DMS53 treated with DMSO at 0.1 percent for 48 hours (cell line): ENCODE measurements around the gene CEMIP2.
A peak's percentile ranks its signal among the peaks of the same experiment; 100 is the strongest.

ENCODE experiments used
- DNase-seq: peaks from one replicate; lab custom pipeline; 2025; ENCODE audit not compliant: unreplicated experiment; lab: John Stamatoyannopoulos, UW

The CEMIP2 gene

DNA sequence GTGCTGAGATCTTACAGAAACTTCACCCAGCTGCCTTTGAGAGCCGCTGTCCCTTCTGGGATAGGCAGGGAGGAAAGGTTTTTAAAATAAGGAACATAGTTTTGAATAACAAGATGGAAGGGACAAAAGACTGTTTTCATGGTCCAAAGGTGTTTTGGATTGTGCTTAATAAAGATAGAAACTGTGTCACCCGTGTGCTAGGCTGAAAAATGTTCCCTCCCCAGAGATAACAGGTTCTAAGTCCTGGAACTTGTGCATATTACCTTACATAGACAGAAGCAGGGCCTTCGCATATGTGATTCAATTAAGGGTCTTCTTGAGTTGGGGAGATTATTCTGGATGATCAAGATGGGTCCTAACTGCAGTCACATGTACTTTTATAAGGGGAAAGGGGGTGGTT is 1.9 kb upstream of the CEMIP2 start:
- no peak for DNase-seq

DNA sequence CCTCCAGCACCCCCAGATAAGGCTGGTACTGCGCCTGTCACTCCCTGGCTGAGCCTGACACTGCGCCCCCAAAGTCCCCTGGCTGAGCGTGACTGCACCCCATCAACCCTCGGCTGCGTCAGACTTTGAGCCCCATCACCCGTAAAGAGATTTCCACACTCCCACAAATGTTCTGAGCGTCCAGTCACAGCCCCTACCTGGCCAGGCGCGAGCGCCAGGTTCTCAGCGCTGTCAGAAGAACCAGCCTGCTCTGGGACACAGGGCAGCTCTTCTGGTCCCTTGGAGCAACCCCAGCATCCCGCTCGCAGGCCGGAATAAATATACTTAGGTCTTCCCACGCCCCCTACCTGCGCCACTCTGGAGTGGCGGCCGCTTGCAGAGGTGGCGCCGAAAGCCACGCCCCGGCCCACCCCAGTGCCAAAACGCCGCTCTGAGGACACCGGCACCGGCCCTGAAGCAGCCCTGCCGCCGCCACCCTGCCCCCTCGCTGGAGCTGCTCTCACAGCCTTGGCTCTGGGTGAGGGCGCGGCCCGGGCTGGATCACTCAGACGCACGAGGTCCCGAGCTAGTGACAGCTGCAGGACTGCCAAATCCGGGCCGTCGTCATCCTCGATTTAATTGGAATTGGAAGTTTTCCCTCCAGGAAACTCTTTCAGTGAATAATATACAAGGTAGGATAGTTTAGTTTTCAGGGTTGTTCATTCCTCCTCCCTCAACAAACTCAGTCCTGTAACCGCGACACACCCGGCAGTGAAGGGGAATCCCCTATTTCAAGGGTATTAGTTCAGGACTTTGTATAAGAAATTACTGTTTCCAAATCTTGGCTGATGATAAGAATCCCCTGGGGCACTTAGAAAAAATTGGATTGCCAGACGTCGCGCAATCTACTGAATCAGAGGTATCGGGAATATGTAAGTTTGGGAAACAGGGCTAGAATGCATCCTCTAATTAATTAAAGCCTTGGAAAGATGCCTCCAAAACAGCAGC is 1.2 kb upstream of the CEMIP2 start:
- DNase-seq: no peak

DNA sequence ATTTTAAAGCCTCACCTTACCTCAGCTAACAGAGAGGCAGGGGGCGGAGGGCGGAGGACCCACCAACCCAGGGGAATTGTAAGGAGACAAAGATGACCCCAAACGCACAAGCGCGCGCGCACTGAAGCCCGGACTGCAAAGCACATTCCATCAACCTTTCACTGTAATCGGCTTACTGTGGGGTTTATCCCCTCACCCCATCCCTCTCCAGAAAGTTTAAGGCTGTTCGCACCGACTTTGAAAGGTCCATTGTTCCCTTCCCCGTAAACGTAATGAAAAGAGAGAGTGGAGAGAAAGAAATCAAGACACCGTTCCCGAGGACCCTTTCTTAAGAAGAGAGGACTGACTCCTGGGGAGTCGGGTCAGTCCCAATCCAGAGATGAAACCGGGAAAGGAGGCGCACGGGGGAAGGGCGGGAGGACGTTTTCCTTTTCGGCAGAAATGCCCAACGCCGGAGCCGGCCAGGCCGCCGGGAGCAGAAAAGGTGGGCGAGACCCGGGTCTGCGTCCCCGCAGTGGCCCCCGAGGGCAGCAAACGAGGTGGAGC is 464 bp downstream of the CEMIP2 start:
- no peak for DNase-seq

DNA sequence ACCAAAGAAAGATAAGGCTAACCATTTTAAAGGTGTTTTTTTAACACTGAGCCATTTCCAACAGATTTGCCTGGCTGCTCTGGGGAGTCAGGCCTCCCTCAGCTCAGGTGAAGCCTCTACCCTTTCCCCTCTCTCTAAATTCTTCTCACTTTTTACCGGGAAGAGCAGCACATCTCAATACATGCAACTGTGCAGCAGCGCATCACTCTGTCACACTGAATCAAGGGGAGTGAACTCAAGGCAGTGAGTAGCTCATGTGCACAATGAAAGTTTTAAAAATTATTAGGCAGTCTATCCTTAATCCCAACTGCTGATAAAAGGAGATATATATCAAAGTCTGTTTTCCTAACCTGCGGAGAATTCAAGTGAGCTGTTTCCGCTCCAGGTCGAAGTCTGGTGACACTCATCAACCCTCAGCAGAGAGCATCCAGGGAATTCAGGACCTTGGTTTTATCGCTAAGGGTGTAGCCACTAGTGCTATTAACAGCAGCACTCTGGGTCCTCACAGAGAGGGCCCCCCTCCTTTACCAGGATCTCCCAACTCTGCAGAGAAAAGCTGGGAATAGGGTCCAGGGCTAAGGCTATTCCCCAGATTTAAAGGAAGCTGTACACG is 1.0 kb downstream of the CEMIP2 start:
- DNase-seq: no peak

DNA sequence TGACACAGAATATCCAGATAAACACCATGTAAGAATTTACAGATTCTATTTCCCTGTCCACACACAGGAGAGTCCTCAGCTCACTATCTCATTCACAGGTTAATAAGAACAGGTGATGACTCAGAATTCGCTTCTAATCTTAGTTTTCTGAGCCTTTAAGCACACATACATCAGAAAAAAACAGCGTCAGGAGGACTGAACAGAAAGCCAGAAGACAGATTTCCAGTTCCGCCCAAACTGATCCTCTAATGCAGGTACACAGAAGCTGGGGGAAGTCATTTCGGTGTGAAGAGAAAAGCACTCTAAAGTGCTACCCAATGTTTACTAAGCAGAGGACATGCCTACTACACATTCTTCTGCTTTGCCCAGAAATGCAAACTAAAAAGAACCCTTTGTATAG is 1.6 kb downstream of the CEMIP2 start:
- DNase-seq: peak; percentile 36

DNA sequence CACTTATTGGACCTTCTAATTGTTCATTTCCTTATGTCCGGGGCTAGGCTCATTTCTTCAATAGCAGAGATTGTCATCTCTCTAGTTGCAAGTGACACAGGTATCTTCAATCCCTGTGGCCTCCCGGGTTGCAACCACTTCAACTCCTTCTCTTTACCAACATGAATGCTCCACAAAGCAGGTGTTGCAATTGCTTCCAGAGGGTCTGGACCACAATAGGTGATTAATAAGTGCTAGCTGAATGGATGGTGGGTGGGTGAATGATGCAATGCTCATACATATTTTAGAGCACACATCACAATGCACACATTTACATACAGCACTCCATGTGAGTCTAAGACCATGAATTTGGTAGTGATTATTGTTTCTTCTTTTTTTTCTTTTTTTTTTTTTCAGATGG is 2.6 kb downstream of the CEMIP2 start:
- DNase-seq: no peak

DNA sequence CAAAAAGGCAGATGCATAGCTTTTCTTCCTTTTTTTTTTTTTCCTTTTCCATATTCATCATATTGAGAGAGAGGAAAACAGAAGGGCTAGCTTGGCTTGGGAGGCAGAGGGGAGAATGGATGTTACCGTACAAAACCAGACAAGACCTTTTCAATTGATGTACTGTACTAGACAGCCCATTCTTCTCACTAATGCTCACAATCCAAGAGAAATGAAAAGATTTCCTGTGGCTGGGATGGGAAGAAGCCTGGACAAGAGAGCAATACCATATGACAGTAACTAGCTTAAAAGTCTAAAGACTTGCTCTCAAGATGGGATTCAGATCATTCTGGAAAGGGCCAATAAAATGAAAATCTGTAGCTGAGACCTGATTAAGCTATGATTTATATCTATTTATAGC is 3.4 kb downstream of the CEMIP2 start:
- DNase-seq: no peak

DNA sequence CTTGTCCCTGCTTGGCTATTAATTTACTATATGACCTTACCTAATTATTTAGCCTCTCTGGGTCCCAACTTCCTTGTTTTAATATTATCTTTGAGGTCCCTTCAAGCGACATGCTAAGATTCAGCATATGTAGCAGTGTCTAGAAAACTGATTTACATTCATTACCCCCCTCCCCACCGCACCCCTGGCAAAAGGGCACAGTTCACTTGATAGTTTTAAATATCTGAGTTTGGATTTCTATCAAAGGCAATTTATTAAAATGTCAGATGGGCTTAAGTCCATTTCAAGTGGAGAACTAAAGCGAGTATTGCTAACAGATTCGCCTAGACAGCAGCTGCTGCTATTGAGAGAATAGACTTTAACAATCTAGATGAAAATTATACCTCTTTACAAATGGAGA is 3.9 kb downstream of the CEMIP2 start:
- DNase-seq: no peak

DNA sequence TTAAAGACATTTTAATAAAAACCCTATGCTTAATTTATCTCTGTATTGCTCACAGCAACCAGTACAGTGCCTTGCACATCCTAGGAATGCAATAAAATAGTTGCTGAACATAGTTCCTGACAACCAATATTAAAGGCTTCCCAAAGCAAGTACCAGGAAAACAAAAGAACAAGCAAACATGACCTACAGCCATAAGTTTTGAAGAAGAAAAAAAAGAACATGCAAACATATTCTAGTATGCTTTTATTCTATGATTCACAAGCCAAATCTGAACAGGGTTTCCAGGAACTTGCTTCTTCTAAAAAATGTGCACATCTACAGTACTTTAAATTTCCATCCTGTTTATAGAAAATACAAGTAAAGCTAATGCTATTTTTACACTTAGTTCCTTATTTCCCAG is 4.5 kb downstream of the CEMIP2 start:
- no peak for DNase-seq

DNA sequence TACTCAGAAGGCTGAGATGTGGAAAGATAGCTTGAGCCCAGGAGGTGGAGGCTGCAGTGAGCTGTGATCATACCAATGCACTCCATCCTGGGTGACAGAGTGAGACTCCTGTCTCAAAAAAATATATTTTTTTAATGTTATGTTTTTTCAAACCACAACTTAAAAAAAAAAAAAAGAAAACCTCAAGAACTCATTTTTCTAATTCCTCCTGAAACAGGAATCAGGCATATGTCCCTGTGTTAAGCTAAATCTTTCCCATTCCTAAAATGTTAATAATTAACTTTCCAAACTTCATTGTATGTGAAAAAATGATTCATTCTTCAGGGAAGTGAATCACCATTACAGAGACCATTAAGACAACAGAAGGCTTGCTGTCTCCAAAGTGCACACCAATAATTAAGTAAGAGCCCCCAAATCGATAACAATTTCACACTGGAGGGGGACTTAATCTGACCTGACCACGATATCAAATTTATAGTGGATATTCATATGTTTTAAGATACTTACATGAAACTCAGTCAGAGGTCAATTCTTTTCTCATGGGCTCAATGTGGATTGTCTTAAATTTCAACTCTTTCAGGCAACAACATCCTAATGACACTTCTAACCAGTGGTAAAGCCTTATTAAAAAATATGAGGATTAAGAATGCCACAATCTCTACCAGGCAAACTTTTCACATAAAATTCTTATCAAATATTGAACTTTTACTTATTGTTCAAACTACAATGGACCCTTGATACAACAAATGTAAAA is 5.2 kb downstream of the CEMIP2 start:
- DNase-seq: peak; percentile 69

DNA sequence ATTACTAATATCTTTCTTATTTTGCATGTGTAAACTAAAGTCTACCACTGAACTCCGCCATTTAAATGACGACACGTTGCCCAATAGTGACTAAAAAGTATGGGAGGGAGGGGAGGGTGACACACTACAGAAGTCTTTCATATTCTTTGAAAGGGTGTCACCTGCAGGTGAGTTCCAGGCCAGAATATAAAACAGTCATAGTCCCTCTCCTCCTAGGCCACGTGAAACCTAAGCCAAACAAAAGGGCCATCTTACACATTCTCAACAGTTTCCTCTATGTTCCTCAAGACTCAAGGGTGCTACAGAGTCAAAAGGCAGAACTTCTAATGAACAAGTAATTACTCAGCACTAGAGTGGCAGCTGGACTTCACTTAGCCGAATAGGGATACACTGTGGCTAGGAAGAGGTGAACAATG is 6.4 kb downstream of the CEMIP2 start:
- peak; percentile 51 for DNase-seq

DNA sequence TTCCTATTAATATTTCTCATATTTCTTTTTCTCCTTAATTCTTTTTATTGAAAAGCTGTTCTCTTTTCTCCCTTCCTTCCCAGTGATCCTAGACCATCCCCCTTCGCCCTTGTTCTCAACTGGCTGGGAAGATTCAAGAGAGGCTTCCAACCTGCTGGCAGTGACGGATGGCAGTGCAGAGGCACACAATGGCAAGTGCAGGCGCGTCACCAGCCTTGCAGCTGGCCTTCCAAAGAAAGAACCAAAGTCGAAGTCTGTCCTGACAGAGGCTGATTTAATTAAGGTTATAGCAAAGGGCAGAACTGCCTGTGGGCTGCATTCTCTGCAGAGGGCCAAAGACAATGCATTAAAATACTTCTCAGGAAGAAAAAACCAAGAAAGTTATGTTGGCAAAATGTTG is 7.4 kb downstream of the CEMIP2 start:
- DNase-seq: peak; percentile 11

DNA sequence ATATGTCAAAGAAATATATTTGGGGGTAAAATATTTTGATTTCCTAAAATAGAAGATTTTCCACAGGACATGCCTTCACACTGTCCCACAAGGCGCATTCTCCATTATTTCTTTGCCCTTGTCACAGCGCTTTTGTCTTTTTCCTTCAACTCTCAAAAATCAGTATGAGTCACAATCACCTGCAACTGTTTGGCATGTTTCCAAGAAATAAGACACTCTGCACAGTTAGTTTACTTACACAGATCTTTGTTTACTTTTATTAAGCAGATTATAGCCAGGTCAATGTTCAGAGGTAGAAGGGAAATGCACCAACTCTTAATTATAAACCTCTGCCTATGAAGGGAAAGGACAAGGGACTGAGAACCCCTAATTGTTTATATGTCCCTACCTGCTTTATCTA is 9.5 kb downstream of the CEMIP2 start:
- DNase-seq: peak; percentile 79

DNA sequence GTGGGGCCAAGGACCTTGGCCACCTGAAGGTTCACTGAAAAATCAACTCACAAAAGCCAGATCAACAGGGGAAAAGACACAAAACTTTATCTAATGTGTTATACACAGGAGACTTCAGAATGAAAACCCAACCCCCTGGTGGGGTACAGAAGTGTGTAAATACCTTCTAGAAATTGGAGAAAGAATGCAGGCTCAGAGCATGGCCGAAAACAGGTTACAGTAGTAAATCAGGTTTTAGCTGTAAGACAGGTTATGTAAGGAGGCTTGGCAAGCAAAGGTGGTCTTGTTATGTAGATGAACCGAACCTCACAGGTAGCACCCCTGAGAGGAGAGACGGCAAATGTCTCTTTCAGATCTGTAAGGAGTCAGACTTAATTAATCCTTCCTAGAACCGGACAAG is 10.0 kb downstream of the CEMIP2 start:
- peak; percentile 11 for DNase-seq

DNA sequence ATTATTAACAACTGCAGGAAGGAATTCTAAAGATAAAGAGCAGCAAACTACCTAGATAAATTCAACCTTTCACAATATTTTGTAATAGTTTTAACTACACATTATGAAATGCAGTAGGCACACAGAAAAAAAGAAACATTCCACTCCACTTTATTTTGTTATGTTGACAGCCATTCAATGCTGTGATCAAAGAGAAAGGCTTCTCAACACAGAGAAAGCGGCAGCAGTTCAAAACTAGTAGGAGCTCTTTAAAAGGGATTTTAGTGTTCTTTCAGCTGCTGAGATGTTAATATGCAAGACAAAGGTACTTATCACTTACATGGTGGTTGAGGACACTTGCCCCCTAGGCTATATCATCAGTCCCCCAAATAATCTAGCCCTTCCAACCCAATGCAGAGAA is 11.6 kb downstream of the CEMIP2 start:
- no peak for DNase-seq

DNA sequence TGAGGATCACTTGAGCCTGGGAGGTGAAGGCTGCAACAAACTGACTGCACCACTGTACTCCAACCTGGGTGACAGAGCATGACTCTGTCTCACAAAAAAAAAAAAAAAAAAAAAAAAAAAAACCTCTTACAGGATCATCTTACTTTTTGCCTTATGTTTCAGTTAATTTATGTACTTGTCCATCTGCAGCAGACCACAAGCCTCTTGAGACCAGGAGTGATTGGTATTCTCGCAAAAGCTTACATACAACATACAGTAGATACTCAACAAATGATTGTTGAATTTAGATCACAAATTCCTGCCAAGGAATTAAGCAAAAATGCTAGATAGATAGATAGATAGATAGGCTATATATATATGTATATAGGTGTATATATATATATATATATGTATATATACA is 12.4 kb downstream of the CEMIP2 start:
- no peak for DNase-seq

DNA sequence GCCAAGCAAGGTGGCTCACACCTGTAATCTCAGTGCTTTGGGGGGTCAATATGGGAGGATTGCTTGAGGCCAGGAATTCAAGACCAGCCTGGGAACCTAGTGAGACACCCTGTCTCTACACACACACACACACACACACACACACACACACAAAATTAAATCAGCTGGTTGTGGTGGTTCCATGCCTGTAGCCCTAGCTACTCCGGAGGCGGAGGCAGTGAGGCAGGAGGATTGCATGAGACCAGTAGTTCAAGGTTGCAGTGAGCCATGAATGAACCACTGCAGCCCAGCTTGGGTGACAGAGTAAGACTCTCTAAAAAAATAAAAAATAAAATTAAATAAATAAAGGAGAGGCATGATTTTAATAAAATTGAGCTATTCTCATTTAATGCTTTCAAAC is 13.1 kb downstream of the CEMIP2 start:
- DNase-seq: no peak

DNA sequence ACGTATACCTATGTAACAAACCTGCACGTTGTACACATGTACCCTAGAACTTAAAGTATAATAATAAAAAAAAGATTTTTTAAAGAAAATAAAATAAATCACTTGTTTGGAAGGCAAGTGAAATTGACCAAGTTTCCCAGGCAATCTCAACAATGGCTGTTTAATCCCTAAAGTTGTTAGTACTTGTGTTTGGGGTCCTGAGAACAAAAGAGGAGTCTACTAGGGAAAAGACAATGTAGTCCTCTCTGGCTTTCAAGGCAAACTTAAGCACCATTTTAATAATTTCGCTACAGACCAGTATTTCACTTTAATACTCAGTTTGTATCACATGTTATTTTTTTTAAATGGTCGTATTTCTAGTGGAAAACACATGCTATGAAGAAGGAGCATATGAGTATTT is 14.2 kb downstream of the CEMIP2 start:
- no peak for DNase-seq

DNA sequence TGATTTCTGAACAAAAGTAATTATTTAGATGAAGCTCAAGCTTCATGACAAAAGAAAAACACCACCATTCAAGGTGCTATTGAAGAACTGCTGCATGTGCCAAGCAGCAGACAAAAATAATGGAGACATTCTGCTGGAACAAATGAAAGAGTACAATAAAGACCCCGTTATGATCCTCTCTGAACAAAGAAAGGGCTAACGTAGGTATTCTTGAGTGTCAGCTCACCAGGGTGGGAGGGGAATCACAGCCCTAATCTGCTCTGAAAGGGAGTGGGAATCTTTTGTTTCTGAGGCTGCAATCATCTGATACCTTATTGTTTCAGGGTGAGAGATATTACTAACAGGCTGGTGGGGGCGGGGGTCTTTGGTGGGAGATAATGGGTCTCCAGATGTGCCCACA is 15.4 kb downstream of the CEMIP2 start:
- DNase-seq: no peak

DNA sequence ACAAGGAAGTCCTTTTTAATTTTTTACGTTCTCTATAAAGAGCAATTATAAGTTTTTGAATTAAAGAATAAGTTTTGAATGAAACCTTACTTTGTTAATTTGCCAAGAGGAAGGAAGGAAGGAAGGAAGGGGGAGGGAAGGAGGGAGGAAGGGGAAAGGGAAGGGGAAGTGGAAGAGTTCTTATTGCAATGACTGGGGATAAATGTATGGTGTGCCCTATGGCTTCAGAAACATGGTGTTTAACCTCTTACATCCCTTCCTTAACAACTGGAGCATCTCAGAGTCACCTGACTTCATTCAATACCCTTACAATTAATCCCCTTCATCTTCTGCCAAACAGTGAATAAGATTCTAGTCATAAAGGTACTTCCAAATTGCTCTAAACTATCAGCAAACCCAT is 16.0 kb downstream of the CEMIP2 start:
- DNase-seq: no peak

DNA sequence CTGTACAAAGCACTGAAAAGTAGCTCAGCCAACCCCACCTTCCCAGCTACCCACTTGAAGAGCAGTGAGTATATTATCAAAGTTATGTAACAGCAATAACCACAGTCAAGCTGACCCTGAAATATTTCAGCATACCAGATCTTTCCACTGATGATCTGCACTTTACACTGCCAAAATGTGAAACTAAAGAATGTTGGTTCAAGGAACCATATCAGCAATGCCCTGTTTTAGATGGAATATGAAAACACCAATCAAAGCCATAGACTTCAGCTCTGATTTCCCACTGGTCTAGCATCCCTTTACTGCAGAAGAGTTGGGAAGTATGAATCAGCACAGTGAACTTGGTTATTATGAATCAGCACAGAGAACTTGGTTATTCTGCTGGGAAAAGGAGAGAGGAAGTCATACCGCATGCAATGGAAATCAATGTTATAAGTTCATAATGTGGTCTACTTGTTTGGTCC is 20.0 kb downstream of the CEMIP2 start:
- no peak for DNase-seq
